ENCODE measurements around the gene HCN3.

Gene HCN3

GRCh38 chr1:155296661-155297060 is 19.4 kb downstream of the HCN3 start:
- Histone ChIP-seq H3K36me3 (ENCODE audit: insufficient read depth, low read length) (no peaks in the 10 kb centered on the region), H2AFZ (ENCODE audit: low read length) (no peak overlapping the region), H3F3A (ENCODE audit: low read depth) (no peaks in the 10 kb centered on the region), H3K79me2 (ENCODE audit: insufficient read depth, low read length) (no peaks in the 10 kb centered on the region), H3K4me1 (ENCODE audit: insufficient read depth, low read length, poor library complexity, severe bottlenecking) (no peaks in the 10 kb centered on the region), H3K4me2 (ENCODE audit: low read depth, low read length, poor library complexity, severe bottlenecking) (no peak overlapping the region), H3K9ac (ENCODE audit: low read depth, low read length, poor library complexity, severe bottlenecking) (no peak overlapping the region), H3K9me2 (replicated peaks; ENCODE audit: low read depth, low read length) (no peaks in the 10 kb centered on the region), H3K27me3 (ENCODE audit: insufficient read depth, low read length, poor library complexity, severe bottlenecking) (no peaks in the 10 kb centered on the region), H3K4me3 (ENCODE audit: low read length, poor library complexity, severe bottlenecking) (no peak overlapping the region), H4K20me1 (ENCODE audit: insufficient read depth, low read length, poor library complexity, severe bottlenecking) (no peaks in the 10 kb centered on the region), H3K9me3 (ENCODE audit: insufficient read depth, low read depth, low read length) (no peaks in the 10 kb centered on the region)
- no peak for TF ChIP-seq EZH2phosphoT487 (IDR thresholded peaks at IDR 0.05; ENCODE audit: borderline replicate concordance)
- TF ChIP-seq, protein P1, sequence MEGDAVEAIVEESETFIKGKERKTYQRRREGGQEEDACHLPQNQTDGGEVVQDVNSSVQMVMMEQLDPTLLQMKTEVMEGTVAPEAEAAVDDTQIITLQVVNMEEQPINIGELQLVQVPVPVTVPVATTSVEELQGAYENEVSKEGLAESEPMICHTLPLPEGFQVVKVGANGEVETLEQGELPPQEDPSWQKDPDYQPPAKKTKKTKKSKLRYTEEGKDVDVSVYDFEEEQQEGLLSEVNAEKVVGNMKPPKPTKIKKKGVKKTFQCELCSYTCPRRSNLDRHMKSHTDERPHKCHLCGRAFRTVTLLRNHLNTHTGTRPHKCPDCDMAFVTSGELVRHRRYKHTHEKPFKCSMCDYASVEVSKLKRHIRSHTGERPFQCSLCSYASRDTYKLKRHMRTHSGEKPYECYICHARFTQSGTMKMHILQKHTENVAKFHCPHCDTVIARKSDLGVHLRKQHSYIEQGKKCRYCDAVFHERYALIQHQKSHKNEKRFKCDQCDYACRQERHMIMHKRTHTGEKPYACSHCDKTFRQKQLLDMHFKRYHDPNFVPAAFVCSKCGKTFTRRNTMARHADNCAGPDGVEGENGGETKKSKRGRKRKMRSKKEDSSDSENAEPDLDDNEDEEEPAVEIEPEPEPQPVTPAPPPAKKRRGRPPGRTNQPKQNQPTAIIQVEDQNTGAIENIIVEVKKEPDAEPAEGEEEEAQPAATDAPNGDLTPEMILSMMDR (conservative IDR thresholded peaks at IDR 0.05; ENCODE audit: low read length): no peak

GRCh38 chr1:155297384-155297783 is 20.1 kb downstream of the HCN3 start:
- TF ChIP-seq, protein P1 (conservative IDR thresholded peaks at IDR 0.05; ENCODE audit: low read length): no peak
- no peak overlapping the region for H3K4me2 ChIP-seq (ENCODE audit: low read depth, low read length, poor library complexity, severe bottlenecking)
- H4K20me1 ChIP-seq (ENCODE audit: insufficient read depth, low read length, poor library complexity, severe bottlenecking): no peaks in the 10 kb centered on the region
- H2AFZ ChIP-seq (ENCODE audit: low read length): no peak overlapping the region
- no peaks in the 10 kb centered on the region for H3K27me3 ChIP-seq (ENCODE audit: insufficient read depth, low read length, poor library complexity, severe bottlenecking)
- no peaks in the 10 kb centered on the region for H3F3A ChIP-seq (ENCODE audit: low read depth)
- H3K9me2 ChIP-seq (replicated peaks; ENCODE audit: low read depth, low read length): no peaks in the 10 kb centered on the region
- no peaks in the 10 kb centered on the region for H3K36me3 ChIP-seq (ENCODE audit: insufficient read depth, low read length)
- no peaks in the 10 kb centered on the region for H3K4me1 ChIP-seq (ENCODE audit: insufficient read depth, low read length, poor library complexity, severe bottlenecking)
- H3K79me2 ChIP-seq (ENCODE audit: insufficient read depth, low read length): no peaks in the 10 kb centered on the region
- no peak overlapping the region for H3K9ac ChIP-seq (ENCODE audit: low read depth, low read length, poor library complexity, severe bottlenecking)
- H3K9me3 ChIP-seq (ENCODE audit: insufficient read depth, low read depth, low read length): no peaks in the 10 kb centered on the region
- no peak overlapping the region for H3K4me3 ChIP-seq (ENCODE audit: low read length, poor library complexity, severe bottlenecking)

GRCh38 chr1:155300024-155300423 is 22.8 kb downstream of the HCN3 start:
- Histone ChIP-seq H2AFZ (ENCODE audit: low read length) (no peak overlapping the region), H3K79me2 (ENCODE audit: insufficient read depth, low read length) (no peaks in the 10 kb centered on the region), H3K9me3 (ENCODE audit: insufficient read depth, low read depth, low read length) (no peaks in the 10 kb centered on the region), H3K4me2 (ENCODE audit: low read depth, low read length, poor library complexity, severe bottlenecking) (no peak overlapping the region), H3K9me2 (replicated peaks; ENCODE audit: low read depth, low read length) (no peaks in the 10 kb centered on the region), H3K36me3 (ENCODE audit: insufficient read depth, low read length) (no peaks in the 10 kb centered on the region), H3K4me1 (ENCODE audit: insufficient read depth, low read length, poor library complexity, severe bottlenecking) (no peaks in the 10 kb centered on the region), H3K9ac (ENCODE audit: low read depth, low read length, poor library complexity, severe bottlenecking) (no peak overlapping the region), H4K20me1 (ENCODE audit: insufficient read depth, low read length, poor library complexity, severe bottlenecking) (no peaks in the 10 kb centered on the region), H3K27me3 (ENCODE audit: insufficient read depth, low read length, poor library complexity, severe bottlenecking) (no peaks in the 10 kb centered on the region), H3F3A (ENCODE audit: low read depth) (no peaks in the 10 kb centered on the region), H3K4me3 (ENCODE audit: low read length, poor library complexity, severe bottlenecking) (no peak overlapping the region)
- TF ChIP-seq, protein P1 (conservative IDR thresholded peaks at IDR 0.05; ENCODE audit: low read length): no peak
- no peak for TF ChIP-seq EZH2phosphoT487 (IDR thresholded peaks at IDR 0.05; ENCODE audit: borderline replicate concordance)

Data from Loucy (cell line).